Right lung (tissue), 10 donors: Measurements from ENCODE around the gene OVOL1. TPM values are rescaled to one million over a fixed set of nuclear protein-coding genes. Genes with fewer than 3 reads are reported as not detected.
"Not testable (repeated sequence)": the region's sequence is repeated elsewhere in the genome, so short reads cannot be mapped to it uniquely, and the experiment has no call there.

Experiments
- DNase-seq, 2 donors: peaks; one replicate each; pipeline ENCODE4 v3.0.0-alpha.2; 2013
- long read RNA-seq, 8 donors: transcript quantifications; one replicate each; lab custom pipeline, GENCODE V29; 2026
- polyA plus RNA-seq, 5 donors: library from polyadenylated mRNA; unstranded; fragments of 120-200 nt; gene quantifications; one replicate each; pipeline versions ENCODE4 v1.2.1 to v1.2.3, GENCODE V29; 2013; ENCODE audit warnings: inconsistent platforms in 1 of 5, low replicate concordance in 1 of 5; ENCODE audit not compliant: insufficient read length in 5 of 5, insufficient read depth in 1 of 5

OVOL1 gene
- under 1 TPM; 0.07 to 0.60 (median 0.29) TPM for polyA plus RNA-seq
- long read RNA-seq, donor 1, partial matches to known transcripts: 0 of 1 reads
- long read RNA-seq, donor 1, other reads (novel, unspliced or antisense): 0 of 1 reads
- long read RNA-seq, donor 2: 0 reads
- long read RNA-seq, donor 3: 0 reads
- long read RNA-seq, donor 4: 0 reads
- long read RNA-seq, donor 5: 0 reads
- long read RNA-seq, donor 6: 0 reads
- long read RNA-seq, donor 7: 0 reads
- long read RNA-seq, donor 8: 0 reads

DNA sequence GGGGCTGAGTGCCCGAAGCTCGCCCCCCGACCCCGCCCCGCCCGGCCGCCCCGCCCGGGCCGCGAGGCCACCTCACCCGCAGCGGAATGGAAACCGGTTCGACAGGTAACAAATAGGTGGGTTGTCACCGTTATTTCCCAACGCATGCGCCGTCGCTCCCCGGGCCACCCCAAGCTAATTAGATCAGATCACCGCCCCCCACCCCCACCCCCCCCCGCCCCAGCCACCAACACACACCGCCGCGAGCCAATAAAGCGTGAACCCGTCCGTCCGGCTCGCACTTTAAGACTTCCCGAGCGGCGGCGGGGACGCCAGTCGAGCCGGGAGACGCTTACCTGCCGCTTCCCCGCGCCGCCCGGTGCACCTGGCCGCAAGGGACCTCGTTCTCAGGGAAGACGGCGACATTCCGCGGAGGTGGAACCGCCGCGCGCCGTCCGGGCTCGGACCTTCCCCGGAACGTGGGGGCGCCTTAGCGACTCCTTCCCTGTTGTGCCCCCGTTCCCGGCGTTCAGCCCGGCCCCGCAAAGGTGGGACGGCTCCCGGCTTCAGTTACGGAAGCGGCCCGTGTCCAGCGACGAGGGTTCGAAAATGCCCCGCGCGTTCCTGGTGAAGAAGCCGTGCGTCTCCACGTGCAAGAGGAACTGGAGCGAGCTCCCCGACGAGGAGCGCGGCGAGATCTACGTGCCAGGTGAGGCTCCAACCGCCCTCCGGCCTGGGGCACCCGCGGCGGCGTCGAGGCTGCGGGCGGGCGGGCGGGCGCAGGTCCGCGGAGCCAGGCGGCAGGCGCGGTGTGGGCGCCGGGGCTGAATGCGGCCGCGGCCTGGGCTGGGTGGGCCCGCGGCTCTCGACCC, at the start of gene OVOL1:
Gene OVOL1, plus strand, starts transcription at position 278 of the 851 bp plus-strand sequence. Its CDS starts 311 bp downstream, at position 589.
- DNase-seq: no peak

DNA sequence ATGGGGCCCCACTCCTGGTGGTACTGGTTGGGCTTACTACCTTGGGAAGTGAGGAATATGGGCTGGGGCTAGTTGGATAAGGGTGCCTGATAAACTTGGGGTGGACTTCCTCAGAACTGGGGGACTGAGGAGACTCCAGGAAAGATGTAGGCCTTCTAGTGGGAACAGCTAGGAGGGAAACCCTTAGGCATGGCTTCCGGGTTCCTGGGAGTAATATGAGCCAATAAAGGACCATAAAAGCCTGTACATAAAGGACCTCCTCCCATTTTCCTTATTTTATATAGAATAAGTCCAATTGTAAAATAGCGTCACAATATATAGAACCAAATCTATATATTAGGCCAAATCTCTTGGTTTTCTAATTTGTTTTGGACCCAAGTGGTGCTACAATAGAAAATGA, 47.8 kb upstream of the OVOL1 start:
- DNase-seq: no peak

DNA sequence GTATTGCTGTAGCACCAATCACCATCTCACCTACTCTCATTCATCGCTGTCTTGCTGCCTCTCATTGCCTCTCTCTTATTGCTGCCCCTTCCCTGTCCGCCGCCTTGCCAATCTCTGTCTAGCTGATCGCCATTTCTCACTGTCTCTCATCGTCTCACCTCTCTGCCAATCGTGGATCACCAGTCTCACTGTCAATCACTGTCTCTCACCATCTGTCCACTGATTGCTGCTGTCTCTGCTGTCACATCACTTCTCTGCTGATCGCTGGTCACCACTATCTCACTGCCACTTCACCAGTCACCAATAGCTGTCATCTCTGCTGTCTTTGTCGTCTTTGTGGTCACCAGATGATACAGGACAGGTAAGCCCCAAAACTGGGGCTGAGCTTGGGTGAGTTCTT, 45.7 kb upstream of the OVOL1 start:
- DNase-seq: no peak

DNA sequence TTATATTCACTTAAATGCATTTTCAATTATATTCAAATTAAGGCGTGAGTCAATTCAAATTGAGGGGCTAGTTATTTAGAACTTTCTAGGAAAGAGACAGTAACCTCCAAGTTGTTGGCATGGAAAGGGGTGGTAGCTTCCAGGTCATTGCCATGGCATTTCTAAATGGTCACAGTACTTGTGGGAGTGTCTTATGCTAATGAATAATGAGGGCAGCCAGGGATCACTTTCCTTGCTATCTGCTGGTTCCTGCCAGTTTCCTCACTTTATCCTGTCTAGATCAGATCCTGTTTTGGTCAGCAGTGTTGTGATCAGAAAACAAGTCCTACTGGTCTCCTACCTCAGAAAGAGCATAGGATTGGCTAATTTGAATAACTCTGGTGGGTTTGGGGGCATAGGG, 44.5 kb upstream of the OVOL1 start:
- no peak for DNase-seq

DNA sequence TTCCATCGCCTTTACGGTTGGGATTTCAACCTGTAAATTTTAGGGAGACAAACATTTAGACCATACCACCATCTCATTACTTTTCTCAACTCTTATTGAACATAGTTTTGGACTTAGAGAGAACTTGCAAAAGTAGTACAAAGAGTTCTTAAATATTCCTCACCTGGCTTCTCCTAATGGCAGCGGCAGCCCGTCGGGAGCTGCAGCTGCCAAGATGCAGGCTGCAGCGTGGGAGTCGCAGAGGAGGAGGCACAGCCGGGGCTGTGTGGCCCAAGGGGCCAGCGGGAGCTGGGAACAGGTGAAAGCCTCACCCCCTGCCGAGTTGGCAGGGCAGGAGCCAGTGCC, 43.2 kb upstream of the OVOL1 start:
- no peak for DNase-seq

DNA sequence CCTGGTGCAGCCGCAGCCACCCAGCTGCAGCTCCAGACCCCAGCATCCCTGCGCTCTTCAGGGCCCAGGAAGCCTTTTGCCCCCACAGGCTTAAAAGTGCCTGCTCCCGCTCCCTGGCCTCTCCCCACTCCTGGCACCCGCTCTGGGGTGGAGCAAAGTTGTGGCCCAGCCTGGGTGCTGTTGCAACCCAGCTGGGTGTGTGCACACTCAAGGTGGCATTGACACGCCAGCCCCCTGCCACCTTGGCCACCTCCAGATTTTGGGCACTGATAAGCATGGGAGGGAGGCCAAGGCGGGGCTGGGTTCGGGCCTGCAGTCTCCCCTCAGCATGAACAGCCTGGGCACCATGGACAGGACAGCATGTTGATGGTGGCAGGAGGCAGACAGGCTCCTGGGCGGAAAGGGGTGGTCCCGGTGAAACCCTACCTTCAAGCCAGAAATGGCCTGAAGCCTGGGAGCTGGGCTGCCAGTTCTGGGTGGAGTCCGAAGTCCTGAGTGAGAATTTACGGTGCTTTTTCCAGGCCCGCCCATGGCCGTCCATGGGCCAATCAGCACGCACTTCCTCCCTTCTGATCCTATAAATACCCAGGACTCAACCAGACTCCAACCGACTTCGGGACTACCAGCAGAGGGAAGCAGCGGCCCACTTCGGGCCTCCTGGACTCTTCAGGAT, 42.7 kb upstream of the OVOL1 start:
- DNase-seq: no peak

DNA sequence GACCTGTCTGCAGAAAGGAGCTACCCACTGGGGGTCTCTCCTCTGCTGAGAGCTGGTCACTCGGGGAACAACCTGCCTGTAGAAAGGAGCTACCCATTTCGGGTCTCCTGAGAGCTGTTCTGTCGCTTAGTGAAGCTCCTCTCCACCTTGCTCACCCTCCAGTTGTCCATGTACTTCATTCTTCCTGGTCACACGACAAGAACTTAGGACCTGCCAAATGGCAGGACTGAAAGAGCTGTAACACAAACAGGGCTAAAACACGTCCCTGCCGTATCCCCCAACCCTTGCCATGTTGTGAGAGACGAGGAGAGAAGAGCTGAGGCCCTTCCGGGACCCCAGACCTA, 42.2 kb upstream of the OVOL1 start:
- DNase-seq: no peak

DNA sequence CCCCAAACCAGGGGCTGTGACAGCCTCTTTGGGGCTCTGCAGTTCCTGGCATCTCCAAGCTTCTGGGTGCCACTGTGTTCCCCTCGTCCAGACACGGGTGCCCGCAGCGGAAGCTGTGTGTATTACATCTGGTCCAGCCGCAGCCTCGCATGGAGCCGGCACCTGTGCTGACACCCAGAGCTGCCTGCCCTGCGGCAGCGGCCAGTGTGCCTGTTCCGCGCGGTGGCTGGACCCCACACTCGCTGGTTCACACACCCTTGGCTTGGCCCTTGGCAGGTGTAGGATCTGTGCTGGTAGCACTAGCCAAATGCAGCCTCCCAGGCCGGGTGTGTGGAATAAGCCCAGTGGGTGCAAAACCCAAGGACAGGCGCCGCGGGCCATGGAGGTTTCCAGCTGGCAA, 41.8 kb upstream of the OVOL1 start:
- DNase-seq: no peak

DNA sequence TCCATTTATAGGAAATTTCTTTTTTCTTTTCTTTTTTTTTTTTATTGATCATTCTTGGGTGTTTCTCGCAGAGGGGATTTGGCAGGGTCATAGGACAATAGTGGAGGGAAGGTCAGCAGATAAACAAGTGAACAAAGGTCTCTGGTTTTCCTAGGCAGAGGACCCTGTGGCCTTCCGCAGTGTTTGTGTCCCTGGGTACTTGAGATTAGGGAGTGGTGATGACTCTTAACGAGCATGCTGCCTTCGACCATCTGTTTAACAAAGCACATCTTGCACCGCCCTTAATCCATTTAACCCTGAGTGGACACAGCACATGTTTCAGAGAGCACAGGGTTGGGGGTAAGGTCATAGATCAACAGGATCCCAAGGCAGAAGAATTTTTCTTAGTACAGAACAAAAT, 24.7 kb upstream of the OVOL1 start:
- DNase-seq: not testable (repeated sequence)

DNA sequence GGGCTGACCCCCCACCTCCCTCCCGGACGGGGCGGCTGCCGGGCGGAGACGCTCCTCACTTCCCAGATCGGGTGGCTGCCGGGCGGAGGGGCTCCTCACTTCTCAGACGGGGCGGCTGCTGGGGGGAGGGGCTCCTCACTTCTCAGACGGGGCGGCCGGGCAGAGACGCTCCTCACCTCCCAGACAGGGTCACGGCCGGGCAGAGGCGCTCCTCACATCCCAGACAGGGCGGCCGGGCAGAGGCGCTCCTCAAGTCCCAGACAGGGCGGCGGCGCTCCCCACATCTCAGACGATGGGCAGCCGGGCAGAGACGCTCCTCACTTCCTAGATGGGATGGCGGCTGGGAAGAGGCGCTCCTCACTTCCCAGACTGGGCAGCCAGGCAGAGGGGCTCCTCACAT, 24.0 kb upstream of the OVOL1 start:
- not testable (repeated sequence) for DNase-seq

DNA sequence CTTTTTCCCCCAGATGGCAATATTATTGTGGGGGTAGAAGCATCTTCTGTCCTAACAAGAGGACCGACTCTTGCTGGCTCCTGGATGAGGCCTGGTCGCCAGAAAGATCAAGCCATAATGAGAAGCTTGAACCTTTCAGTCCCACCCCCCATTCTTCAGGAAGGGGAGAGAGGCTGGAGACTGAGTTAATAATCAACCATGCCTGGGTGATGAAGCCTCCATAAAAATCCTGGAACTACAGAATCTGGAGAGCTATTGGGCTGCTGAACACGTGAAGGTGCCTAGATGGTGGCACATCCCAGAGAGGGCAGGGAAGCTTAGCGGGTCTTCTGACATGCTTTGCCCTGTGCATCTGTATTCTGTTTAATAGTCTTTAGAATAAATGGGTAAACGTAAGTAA, 22.4 kb upstream of the OVOL1 start:
- no peak for DNase-seq

DNA sequence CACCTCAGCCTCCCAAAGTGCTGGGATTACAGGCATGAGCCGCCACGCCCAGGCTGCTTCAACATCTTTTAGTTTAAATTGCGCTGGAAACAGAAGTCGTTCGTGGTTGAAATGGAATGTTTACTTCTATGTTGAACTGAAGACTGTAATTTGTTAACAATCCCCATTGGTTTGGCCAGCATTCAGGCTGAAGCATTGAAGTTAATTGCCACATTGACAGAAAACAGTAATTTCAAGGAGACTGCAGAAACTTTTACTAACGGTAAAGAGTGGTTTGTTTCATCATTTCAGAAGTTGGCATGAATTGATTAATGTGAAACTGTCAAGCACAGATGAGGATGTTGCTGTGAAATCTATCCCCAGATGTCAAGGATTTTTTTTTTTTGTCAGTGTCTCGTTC, 20.3 kb upstream of the OVOL1 start:
- DNase-seq: no peak

DNA sequence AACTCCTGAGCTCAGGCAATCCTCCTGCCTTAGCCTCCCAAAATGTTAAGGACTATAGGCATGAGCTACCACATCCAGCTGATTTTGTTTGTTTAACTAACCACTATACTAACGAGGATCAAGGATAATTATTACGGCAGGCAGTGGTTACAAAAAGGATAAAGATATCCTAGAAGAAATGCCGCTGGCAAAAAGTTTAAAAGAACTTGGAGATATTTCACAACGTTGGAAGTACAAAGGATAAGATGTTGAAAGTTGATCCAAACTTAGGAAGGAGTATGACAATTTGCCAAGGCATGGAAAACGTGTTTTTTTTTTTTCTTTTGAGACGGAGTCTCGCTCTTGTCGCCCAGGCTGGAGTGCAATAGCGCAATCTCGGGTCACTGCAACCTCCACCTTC, 19.5 kb upstream of the OVOL1 start:
- DNase-seq: no peak

DNA sequence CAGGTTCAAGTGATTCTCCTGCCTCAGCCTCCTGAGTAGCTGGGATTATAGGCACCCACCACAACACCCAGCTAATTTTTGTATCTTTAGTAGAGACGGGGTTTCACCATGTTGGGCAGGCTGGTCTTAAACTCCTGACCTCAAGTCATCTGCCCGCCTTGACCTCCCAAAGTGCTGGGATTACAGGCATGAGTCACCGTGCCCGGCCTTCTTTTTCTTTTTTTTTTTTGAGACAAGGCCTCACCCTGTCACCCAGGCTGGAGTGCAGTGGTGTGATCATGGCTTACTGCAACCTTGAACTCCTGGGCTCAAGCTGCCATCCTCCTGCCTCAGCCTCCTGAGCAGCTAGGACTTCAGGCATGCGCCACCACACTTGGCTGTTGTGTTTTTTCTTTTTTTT, 19.1 kb upstream of the OVOL1 start:
- not testable (repeated sequence) for DNase-seq

DNA sequence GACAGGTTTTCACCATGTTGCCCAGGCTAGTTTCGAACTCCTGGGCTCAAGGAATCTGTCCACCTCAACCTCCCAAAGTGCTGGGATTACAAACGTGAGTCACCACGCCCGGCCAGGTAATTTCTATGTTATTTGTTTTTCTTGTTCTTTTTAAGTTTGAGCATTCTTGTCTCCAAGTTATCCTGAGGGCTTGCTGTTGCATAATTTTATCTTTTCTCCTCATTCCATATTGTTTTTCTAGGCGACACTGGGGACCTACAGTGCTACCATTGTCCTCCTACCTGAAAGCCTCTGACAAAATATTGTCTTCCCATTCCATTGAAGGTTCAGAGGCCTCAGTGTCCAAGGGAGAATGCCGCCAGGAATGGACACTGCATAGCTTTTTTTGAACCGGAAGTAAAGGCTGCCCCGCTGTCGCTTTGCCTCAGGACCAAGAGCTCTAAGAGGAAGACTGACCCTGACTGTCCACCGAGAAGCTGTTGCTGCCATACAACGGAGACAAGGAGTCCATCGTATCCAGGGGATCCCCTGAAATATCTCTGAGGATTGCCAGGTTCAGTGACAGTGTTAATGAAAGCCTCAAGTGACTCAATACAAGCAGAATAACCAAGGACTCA, 15.8 kb upstream of the OVOL1 start:
- no peak for DNase-seq

DNA sequence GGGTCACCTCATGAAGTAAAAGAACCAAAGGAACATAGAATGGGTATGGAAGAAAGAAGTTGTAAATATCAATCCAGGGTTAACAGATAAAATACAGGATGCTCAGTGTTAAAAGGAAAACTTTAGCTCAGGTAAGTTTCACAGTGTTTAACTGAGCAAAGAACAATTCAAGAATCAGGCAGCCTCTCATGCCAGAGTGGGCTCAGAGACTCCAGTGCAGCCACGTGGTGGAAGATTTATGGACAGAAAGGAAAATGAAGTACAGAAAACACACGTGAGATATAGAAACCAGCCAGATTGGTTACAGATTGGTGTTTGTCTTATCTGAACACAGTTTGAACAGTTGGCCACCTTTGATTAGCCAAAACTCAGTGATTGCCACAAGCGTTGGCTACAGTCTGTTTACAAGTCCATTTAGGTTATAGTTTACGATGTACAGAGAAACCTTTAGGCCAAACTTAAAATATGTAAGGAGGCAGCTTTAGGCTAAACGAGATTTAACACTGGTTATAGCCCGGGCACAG, 15.2 kb upstream of the OVOL1 start:
- no peak for DNase-seq

DNA sequence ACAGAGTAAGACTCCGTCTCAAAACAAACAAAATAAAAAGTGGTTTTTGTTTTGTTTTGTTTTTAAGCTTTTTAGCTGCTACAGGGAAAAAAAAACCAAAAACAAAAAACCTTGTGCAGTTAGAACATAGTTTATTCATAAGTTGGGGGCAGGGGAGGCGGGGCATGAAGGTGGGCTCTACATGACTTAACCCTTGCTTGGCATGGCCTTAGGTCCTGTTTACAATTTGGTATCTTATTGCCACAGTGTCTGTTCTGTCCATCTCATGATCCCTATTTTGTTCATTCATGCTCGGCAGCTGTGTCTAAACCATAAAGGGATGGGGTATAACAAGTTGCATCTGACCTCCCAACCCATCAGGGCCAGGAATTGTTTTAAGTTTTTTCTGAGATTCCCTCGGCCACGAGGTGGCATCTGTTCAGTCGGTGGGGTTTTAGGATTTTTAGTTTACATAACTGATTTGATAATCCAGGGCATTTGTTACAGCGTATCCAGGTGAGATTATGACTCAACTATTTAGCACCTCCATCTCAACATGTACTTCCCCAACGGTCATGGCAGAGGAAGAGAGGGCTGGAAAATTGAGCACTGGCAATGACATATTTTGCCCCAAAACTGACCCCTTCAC, 13.0 kb upstream of the OVOL1 start:
- DNase-seq: no peak

DNA sequence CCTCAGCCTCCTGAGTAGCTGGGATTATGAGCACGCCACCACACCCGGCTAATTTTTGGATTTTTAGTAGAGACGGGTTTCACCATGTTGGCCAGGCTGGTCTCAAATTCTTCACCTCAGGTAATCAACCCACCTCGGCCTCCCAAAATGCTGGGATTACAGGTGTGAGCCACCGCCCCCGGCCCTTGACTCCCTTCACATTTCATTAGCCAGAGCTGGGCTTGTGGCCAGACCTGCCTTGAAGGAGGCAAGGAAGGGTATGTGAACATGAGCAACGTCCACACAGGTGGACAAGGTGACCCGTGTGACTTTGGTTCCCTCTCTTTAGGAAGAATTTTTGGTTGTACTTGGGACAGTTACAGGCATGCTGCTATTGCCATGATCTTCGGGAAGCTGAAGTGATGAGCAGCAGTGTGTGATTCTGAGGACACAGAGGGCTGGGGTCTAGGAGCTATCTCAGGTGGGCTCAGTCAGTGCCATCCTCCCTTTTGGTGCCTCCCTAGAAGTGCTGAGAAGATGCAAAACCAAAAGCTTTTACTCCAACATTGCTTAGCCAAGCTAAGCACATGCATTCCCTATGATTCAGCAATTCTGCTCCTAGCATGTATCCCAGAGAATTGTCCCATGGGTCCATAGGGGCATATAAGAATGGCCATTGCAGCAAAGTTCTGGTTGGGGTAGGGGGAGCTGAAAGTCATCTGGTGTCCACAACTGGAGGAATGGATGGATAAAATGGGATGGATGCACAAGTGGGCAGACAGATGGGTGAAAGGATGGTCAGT, 12.1 kb upstream of the OVOL1 start:
- DNase-seq: no peak

DNA sequence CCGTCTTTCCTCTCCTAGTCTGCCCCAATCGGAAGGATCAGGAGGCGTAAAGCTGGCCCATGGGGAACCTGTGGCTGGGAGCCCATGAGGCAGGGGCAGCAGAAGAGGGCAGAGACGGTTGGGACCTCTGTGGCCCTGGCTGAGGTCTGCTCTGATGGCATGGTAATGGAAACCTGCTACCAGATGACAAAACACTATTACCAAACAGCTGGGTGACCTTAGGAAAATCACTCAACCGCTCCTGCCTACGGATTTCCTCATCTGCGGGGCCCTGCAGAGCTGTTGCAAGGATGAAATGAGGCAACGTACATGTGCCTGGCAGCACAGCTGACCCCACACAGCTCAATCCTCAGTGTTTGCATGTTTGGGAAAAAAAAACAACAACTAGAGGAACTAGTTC, 10.7 kb upstream of the OVOL1 start:
- DNase-seq: no peak

DNA sequence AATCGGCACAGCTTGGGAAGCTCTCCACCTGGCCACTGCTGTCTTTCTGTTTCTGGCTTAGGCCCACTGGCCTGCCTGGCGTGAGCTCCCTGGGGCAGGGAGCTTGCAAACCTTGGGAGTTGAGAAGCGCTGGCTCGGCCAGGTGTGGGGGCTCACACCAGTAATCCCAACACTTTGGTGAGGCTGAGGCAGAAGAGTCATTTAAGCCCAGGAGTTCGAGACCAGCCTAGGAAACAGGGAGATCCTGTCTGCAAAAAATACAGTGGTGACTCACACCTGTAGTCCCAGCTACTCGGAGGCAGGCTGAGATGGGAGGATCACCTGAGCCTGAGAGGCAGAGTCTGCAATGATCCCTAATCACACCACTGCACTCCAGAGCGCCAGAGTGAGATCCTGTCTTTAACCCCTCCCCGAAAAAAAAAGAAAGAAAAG, 10.1 kb upstream of the OVOL1 start:
- no peak for DNase-seq

DNA sequence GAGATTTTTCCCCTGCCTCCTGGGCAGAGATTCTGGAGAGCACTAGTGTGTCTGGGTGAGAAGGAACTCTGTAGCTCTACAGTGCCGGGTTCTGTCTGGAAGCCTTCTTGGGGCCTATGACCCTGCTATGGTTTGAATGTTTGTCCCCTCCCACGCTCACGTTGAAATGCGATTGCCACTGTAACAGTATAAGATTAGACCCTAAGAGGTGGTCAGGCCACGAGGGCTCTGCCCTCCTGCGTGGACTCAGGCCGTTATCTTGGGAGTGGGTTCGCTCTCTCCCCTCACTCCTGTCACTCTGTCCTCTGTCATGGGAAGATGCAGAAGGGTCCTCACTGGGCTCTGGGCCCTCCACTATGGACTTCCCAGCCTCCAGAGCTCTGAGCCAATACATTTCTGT, 9.6 kb upstream of the OVOL1 start:
- DNase-seq: no peak
